ENCODE results near the gene TBL1X.

TBL1X gene

GRCh38 chrX:9657590-9658256 lies 192.9 kb downstream of the TBL1X start:
- Histone ChIP-seq H3K4me1 (ENCODE audit: control insufficient read depth in 1 of 2, insufficient read depth in 1 of 2, low read depth in 1 of 2, low read length in 1 of 2) (peaks cover 0 to 4% of the 10 kb centered on the region in 2 experiments), H3K9me3 (no peaks in the 10 kb centered on the region), H3K27me3 (no peaks in the 10 kb centered on the region), H3K36me3 (peaks cover 33% of the 10 kb centered on the region), H3K4me3 (ENCODE audit: low read depth in 1 of 2, low read length in 1 of 2) (no peak overlapping the region), H3K27ac (no peak overlapping the region)
- no peak for TF ChIP-seq CTCF (IDR thresholded peaks at IDR 0.05)

- H3K4me3 ChIP-seq (ENCODE audit: low read depth in 1 of 2, low read length in 1 of 2), result no peak overlapping the region
- TF ChIP-seq CTCF (IDR thresholded peaks at IDR 0.05), result no peak
- H3K9me3 ChIP-seq, result no peaks in the 10 kb centered on the region
- H3K27me3 ChIP-seq, result no peaks in the 10 kb centered on the region
- no peaks in the 10 kb centered on the region for H3K4me1 ChIP-seq (ENCODE audit: control insufficient read depth in 1 of 2, insufficient read depth in 1 of 2, low read depth in 1 of 2, low read length in 1 of 2)
- H3K27ac ChIP-seq, result no peak overlapping the region
- H3K36me3 ChIP-seq, result peaks cover 33% of the 10 kb centered on the region
Observed at GRCh38 chrX:9658409-9658808, 193.6 kb downstream of the TBL1X start.

GRCh38 chrX:9659571-9660195 lies 194.8 kb downstream of the TBL1X start:
- Histone ChIP-seq H3K4me1 (ENCODE audit: control insufficient read depth in 1 of 2, insufficient read depth in 1 of 2, low read depth in 1 of 2, low read length in 1 of 2) (no peaks in the 10 kb centered on the region), H3K36me3 (peaks cover 28% of the 10 kb centered on the region), H3K9me3 (no peaks in the 10 kb centered on the region), H3K27me3 (no peaks in the 10 kb centered on the region), H3K4me3 (ENCODE audit: low read depth in 1 of 2, low read length in 1 of 2) (no peak overlapping the region), H3K27ac (no peak overlapping the region)
- TF ChIP-seq CTCF (IDR thresholded peaks at IDR 0.05), result no peak

GRCh38 chrX:9662148-9662547 lies 197.3 kb downstream of the TBL1X start:
- Histone ChIP-seq H3K9me3 (no peaks in the 10 kb centered on the region), H3K27ac (no peak overlapping the region), H3K4me3 (ENCODE audit: low read depth in 1 of 2, low read length in 1 of 2) (no peak overlapping the region), H3K36me3 (peaks cover 6% of the 10 kb centered on the region), H3K4me1 (ENCODE audit: control insufficient read depth in 1 of 2, insufficient read depth in 1 of 2, low read depth in 1 of 2, low read length in 1 of 2) (no peaks in the 10 kb centered on the region), H3K27me3 (no peaks in the 10 kb centered on the region)
- TF ChIP-seq CTCF (IDR thresholded peaks at IDR 0.05), result no peak

- no peak overlapping the region for H3K4me3 ChIP-seq (ENCODE audit: low read depth in 1 of 2, low read length in 1 of 2)
- no peaks in the 10 kb centered on the region for H3K4me1 ChIP-seq (ENCODE audit: control insufficient read depth in 1 of 2, insufficient read depth in 1 of 2, low read depth in 1 of 2, low read length in 1 of 2)
- H3K27ac ChIP-seq, result no peak overlapping the region
- no peak for TF ChIP-seq CTCF (IDR thresholded peaks at IDR 0.05)
- no peaks in the 10 kb centered on the region for H3K27me3 ChIP-seq
- H3K36me3 ChIP-seq, result no peaks in the 10 kb centered on the region
- H3K9me3 ChIP-seq, result no peaks in the 10 kb centered on the region
Observed at GRCh38 chrX:9663216-9663615, 198.4 kb downstream of the TBL1X start.

Data from neutrophil (primary cell).